ENCODE results near the gene OR4A16. TPM values are rescaled to one million over a fixed set of nuclear protein-coding genes. Genes with fewer than 3 reads are reported as not detected.

Gene OR4A16, protein sequence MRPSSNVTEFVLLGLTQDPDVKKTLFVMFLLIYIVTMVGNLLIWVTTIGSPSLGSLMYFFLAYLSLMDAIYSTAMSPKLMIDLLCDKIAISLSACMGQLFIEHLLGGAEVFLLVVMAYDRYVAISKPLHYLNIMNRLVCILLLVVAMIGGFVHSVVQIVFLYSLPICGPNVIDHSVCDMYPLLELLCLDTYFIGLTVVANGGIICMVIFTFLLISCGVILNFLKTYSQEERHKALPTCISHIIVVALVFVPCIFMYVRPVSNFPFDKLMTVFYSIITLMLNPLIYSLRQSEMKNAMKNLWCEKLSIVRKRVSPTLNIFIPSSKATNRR
- total RNA-seq = not detected in 2 replicates

DNA sequence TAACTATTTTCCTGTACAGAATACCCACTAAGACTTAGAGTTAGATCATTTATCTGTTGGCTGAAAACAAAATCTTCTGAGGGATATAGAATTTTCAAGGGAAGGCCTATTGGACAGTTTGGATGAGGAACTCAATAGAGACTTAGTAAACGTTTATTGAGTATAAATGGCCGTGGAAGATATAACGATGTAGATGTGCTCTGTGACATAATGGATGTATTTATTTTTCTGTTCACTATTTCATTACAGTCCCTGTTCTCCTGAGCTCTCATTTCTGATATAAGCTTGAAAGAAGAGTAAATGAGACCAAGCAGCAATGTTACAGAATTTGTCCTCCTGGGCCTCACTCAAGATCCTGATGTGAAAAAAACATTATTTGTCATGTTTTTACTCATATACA is at the start of gene OR4A16:
OR4A16 (plus strand) TSS at position 301 of the 400 bp plus-strand sequence; CDS start at position 301, 0 bp downstream.
- no peak for DNase-seq (ENCODE audit: low read depth)

DNA sequence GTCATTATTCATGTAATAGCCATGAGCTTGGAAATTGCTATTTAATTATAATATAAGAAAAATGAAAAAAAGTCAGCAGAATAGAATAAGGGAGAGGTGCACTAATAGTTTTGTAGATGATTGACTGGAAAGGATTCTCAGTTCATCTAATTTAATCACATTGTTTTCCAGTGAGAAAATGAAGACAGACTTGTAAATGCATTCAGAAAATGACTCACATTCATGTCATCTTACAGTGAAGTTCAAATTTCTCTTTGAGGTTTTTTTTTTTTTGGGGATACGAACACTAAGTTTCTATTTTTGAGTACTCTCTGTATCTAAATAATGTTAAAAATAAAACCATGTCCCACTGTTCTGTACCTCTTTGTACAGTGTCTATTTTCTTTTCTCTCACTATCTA is 18.5 kb upstream of the OR4A16 start:
- DNase-seq (ENCODE audit: low read depth) = no peak

DNA sequence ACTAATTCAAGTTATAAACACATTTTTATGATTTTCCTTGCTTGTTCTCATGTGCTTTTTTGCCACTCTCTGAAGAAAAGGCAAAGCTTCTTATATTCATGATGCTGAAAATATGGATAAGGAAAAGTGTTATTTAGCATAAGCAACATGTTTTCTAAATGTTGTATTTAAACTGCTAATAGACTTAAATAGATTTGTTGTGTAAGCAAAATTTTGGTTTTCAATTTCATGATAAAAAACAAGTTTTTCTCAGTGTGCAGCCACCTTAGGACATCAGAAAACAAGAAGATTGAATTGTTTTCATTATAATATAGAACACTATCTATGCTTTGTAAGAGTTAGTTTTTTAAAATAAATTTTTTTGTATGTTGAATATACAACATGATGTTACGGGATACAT is 2.3 kb downstream of the OR4A16 start:
- DNase-seq (ENCODE audit: low read depth) = no peak

DNA sequence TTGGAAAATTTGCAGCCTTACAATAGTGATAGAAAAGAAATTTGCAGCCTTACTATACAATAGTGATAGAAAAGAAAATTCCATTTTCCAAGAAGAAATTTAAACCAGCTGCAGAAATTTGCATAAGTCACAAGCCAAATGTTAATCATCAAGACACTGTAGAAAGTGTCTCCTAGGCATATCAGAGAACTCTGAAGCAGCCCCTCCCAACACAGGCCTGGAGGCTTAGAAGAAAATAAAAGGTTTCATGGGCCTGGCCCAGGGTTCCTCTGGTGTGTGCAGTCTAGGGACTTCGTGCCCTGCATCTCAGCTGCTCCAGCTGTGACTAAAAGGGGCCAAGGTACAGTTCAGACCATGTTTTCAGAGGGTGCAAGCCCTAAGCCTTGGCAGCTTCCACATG is 6.0 kb downstream of the OR4A16 start:
- no peak for DNase-seq (ENCODE audit: low read depth)

DNA sequence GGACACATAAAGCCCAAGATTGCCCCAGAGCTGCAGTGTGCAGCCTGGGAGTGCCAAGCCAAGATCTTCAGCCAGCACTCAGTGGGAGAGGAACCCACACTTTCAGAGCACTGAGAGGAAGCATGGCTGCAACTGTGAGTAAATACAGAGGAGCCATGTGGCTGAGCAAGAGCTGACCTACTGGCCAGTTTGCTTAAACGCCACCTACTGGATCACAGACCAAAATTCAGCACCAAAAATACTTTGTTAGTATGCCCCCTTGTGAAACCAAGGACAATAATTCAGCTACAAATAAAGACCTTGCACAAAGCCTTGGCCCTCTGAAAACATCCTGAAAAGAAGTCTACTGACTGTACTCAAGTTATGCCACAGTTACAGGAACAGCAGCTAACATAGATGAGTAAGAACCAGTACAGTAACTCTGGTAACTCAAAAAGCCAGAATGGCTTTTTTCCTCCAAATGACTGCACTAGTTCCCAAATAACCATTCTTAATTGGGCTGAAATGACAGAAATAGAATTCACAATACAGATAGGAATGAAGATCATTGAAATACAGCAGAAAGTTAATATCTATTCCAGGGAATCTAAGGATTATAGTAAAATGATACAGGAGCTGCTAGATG is 14.7 kb downstream of the OR4A16 start:
- DNase-seq (ENCODE audit: low read depth) = no peak

DNA sequence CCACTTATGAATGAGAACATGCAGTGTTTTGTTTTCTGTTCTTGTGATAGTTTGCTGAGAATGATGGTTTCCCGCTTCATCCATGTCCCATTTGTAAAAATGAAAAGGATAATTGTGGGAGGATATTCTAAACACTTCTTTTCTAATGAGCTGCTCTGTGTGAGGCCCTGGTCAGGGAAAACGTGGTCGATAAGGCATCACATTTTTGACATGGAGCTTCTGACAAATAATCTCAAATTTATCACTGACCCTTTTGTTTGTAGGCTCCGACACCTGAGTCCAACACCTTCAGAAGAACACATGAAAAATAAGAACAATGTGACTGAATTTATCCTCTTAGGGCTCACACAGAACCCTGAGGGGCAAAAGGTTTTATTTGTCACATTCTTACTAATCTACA is 24.7 kb downstream of the OR4A16 start, which contains the start of gene OR4A15:
OR4A15 (plus strand) TSS at position 301 of the 400 bp plus-strand sequence; CDS start at position 301, 0 bp downstream.
- DNase-seq (ENCODE audit: low read depth) = no peak

Other genes with a start within 250 kb of the OR4A16 start
- gene TRIM48, start 81.0 kb upstream of the OR4A16 start, total RNA-seq = not detected in 2 replicates
- gene OR4A15, start 24.8 kb downstream of the OR4A16 start, total RNA-seq = not detected in 2 replicates
- not detected in 2 replicates for gene OR4C15, start 211.3 kb downstream of the OR4A16 start, total RNA-seq
- gene OR4C16, start 228.9 kb downstream of the OR4A16 start, total RNA-seq = not detected in 2 replicates

Data from renal cortical epithelial cell (primary cell).